Activated T-helper 2 cell treated with anti-CD3 and anti-CD28 coated beads, Interferon-gamma antibody, Interleukin-2, Interleukin-4, amounts not matched to agents 10 μg/mL and 5 μg/mL and 100 μg/mL, durations not matched to agents 14 hours and 24 hours and 36 hours (primary cell): Measurements from ENCODE around the gene COPS7A. TPM values are rescaled to one million over a fixed set of nuclear protein-coding genes. Genes with fewer than 3 reads are reported as not detected.
A peak's percentile ranks its signal among the peaks of the same experiment; 100 is the strongest.
"Not testable (repeated sequence)": the region's sequence is repeated elsewhere in the genome, so short reads cannot be mapped to it uniquely, and the experiment has no call there.

Experiments
- DNase-seq: peaks from one replicate; pipeline ENCODE4 v3.0.0; 2021; ENCODE audit warnings: low spot score
- H3K27ac Mint-ChIP-seq: one replicate; pipeline ENCODE4 v1.8.0; 2021; ENCODE audit warnings: mixed read lengths
- H3K27me3 Mint-ChIP-seq: one replicate; pipeline ENCODE4 v1.8.0; 2021; ENCODE audit warnings: low read depth, mixed read lengths
- H3K36me3 Mint-ChIP-seq: one replicate; pipeline ENCODE4 v1.8.0; 2021; ENCODE audit warnings: low read depth, mixed read lengths
- H3K4me1 Mint-ChIP-seq: one replicate; pipeline ENCODE4 v1.8.0; 2021; ENCODE audit warnings: low read depth, mixed read lengths
- H3K4me3 Mint-ChIP-seq: one replicate; pipeline ENCODE4 v1.8.0; 2021; ENCODE audit warnings: low read depth, mild to moderate bottlenecking, moderate library complexity, mixed read lengths
- H3K9me3 Mint-ChIP-seq: one replicate; pipeline ENCODE4 v1.8.0; 2021; ENCODE audit warnings: mixed read lengths
- intact Hi-C: fragments of 100-400 bp; cut with micrococcal nuclease; formaldehyde crosslinking; loops from one replicate; pipeline ENCODE4 v1.15.1; 2023
- total RNA-seq: library from RNA; stranded (reverse); gene quantifications from 2 replicates; pipeline ENCODE4 v1.2.3, GENCODE V29; 2022

Gene COPS7A
- total RNA-seq, 1 donor from 2014 or later = 33.0 TPM

GRCh38 chr12:6696690-6697583 is 26.9 kb upstream of the COPS7A start:
- Mint-ChIP-seq H3K27me3 (peaks cover 32% of the 10 kb centered on the region), H3K27ac (no peak overlapping the region), H3K4me1 (peaks cover 11% of the 10 kb centered on the region), H3K36me3 (no peaks in the 10 kb centered on the region), H3K9me3 (no peaks in the 10 kb centered on the region), H3K4me3 (no peak overlapping the region)
- DNase-seq = no peak
- intact Hi-C loops = no loop called here

- no peaks in the 10 kb centered on the region for H3K36me3 Mint-ChIP-seq
- no peaks in the 10 kb centered on the region for H3K9me3 Mint-ChIP-seq
- no peak for DNase-seq
- H3K27me3 Mint-ChIP-seq = peaks cover 38% of the 10 kb centered on the region
- no peak overlapping the region for H3K27ac Mint-ChIP-seq
- peaks cover 9% of the 10 kb centered on the region for H3K4me1 Mint-ChIP-seq
- intact Hi-C loops = no loop called here
- no peak overlapping the region for H3K4me3 Mint-ChIP-seq
Measured at GRCh38 chr12:6697584-6698351, 26.1 kb upstream of the COPS7A start.

GRCh38 chr12:6698352-6699046 is 25.3 kb upstream of the COPS7A start:
- Mint-ChIP-seq H3K9me3 (no peaks in the 10 kb centered on the region), H3K4me1 (peaks cover 11% of the 10 kb centered on the region), H3K36me3 (no peaks in the 10 kb centered on the region), H3K27ac (no peak overlapping the region), H3K27me3 (peaks cover 45% of the 10 kb centered on the region), H3K4me3 (no peak overlapping the region)
- intact Hi-C loops = no loop called here
- no peak for DNase-seq

GRCh38 chr12:6699259-6699988 is 24.4 kb upstream of the COPS7A start:
- Mint-ChIP-seq H3K27ac (no peak overlapping the region), H3K4me3 (peak overlapping the region; percentile 73), H3K36me3 (no peaks in the 10 kb centered on the region), H3K27me3 (peaks cover 52% of the 10 kb centered on the region), H3K4me1 (peaks cover 13% of the 10 kb centered on the region), H3K9me3 (no peaks in the 10 kb centered on the region)
- DNase-seq = no peak
- intact Hi-C loops = no loop called here

- intact Hi-C loops = no loop called here
- no peak for DNase-seq
- H3K36me3 Mint-ChIP-seq = no peaks in the 10 kb centered on the region
Measured at GRCh38 chr12:6699989-6700645, 23.7 kb upstream of the COPS7A start.

GRCh38 chr12:6700646-6701051 is 23.2 kb upstream of the COPS7A start, which contains the start of gene PIANP:
PIANP (minus strand) TSS chr12:6700815; CDS start chr12:6698061, 2,754 bp downstream.
- intact Hi-C loops = no loop called here
- Mint-ChIP-seq H3K4me3 (peak within 1 kb of the TSS; percentile 73), H3K36me3 (no peaks in the 10 kb centered on the region), H3K27me3 (peaks cover 59% of the 10 kb centered on the region), H3K9me3 (no peaks in the 10 kb centered on the region), H3K27ac (no peak within 1 kb of the TSS), H3K4me1 (peaks cover 13% of the 10 kb centered on the region)
- peak; percentile 34 for DNase-seq

More at GRCh38 chr12:6699989-6700645, 23.7 kb upstream of the COPS7A start:
- H3K4me1 Mint-ChIP-seq = peaks cover 13% of the 10 kb centered on the region
- H3K27ac Mint-ChIP-seq = no peak overlapping the region
- H3K27me3 Mint-ChIP-seq = peaks cover 56% of the 10 kb centered on the region
- no peaks in the 10 kb centered on the region for H3K9me3 Mint-ChIP-seq
- H3K4me3 Mint-ChIP-seq = peak overlapping the region; percentile 73

- H3K9me3 Mint-ChIP-seq = no peaks in the 10 kb centered on the region
- DNase-seq = no peak
- no peaks in the 10 kb centered on the region for H3K36me3 Mint-ChIP-seq
- peaks cover 13% of the 10 kb centered on the region for H3K4me1 Mint-ChIP-seq
- peaks cover 59% of the 10 kb centered on the region for H3K27me3 Mint-ChIP-seq
- H3K4me3 Mint-ChIP-seq = peak overlapping the region; percentile 34
- no peak overlapping the region for H3K27ac Mint-ChIP-seq
- intact Hi-C loops = no loop called here
Measured at GRCh38 chr12:6701078-6701768, 22.6 kb upstream of the COPS7A start.

- Mint-ChIP-seq H3K9me3 (no peaks in the 10 kb centered on the region), H3K36me3 (no peaks in the 10 kb centered on the region), H3K27me3 (peaks cover 52% of the 10 kb centered on the region), H3K4me1 (peaks cover 13% of the 10 kb centered on the region), H3K4me3 (no peak overlapping the region), H3K27ac (no peak overlapping the region)
- intact Hi-C loops = no loop called here
- DNase-seq = no peak
Measured at GRCh38 chr12:6703631-6704030, 20.2 kb upstream of the COPS7A start.

GRCh38 chr12:6708351-6708750 is 15.5 kb upstream of the COPS7A start:
- H3K27me3 Mint-ChIP-seq = peaks cover 15% of the 10 kb centered on the region
- H3K4me3 Mint-ChIP-seq, intact Hi-C loops: not testable (repeated sequence)

GRCh38 chr12:6708960-6709394 is 14.9 kb upstream of the COPS7A start:
- peaks cover 10% of the 10 kb centered on the region for H3K27me3 Mint-ChIP-seq
- no peak for DNase-seq
- H3K4me1 Mint-ChIP-seq = peaks cover 7% of the 10 kb centered on the region
- H3K9me3 Mint-ChIP-seq = no peaks in the 10 kb centered on the region
- no peak overlapping the region for H3K27ac Mint-ChIP-seq
- intact Hi-C loops = no loop called here
- no peaks in the 10 kb centered on the region for H3K36me3 Mint-ChIP-seq
- H3K4me3 Mint-ChIP-seq = no peak overlapping the region

More at GRCh38 chr12:6708351-6708750, 15.5 kb upstream of the COPS7A start:
- H3K9me3 Mint-ChIP-seq, H3K36me3 Mint-ChIP-seq, DNase-seq, H3K27ac Mint-ChIP-seq: not testable (repeated sequence)
- H3K4me1 Mint-ChIP-seq = peaks cover 11% of the 10 kb centered on the region

- H3K27ac Mint-ChIP-seq, H3K4me3 Mint-ChIP-seq, H3K36me3 Mint-ChIP-seq, H3K9me3 Mint-ChIP-seq, intact Hi-C loops, H3K4me1 Mint-ChIP-seq, DNase-seq, H3K27me3 Mint-ChIP-seq: not testable (repeated sequence)
Measured at GRCh38 chr12:6716031-6716873, 7.6 kb upstream of the COPS7A start.
